Measurements from ENCODE around the gene KCNC2. TPM values are rescaled to one million over a fixed set of nuclear protein-coding genes. Genes with fewer than 3 reads are reported as not detected.
"Not testable (repeated sequence)": the region's sequence is repeated elsewhere in the genome, so short reads cannot be mapped to it uniquely, and the experiment has no call there.

The KCNC2 gene
- total RNA-seq, 2 experiments from 2014 or later = not detected

- ATAC-seq (no peak), DNase-seq (no peak)
- ChIA-PET CTCF (no interaction called here), POLR2A (no interaction called here)
- H3K36me3 Mint-ChIP-seq (ENCODE audit: low read depth) = no peaks in the 10 kb centered on the region
- intact Hi-C loops (cut with micrococcal nuclease) = no loop called here
- TF ChIP-seq CTCF (IDR thresholded peaks at IDR 0.05) = no peak
- H3K4me1 Mint-ChIP-seq (ENCODE audit: low read depth) = no peaks in the 10 kb centered on the region
- H3K27me3 Mint-ChIP-seq = no peaks in the 10 kb centered on the region
- H3K27ac Mint-ChIP-seq = no peak overlapping the region
- no peak overlapping the region for H3K4me3 Mint-ChIP-seq
- H3K9me3 Mint-ChIP-seq = no peaks in the 10 kb centered on the region
Observed at GRCh38 chr12:75190846-75191245, 18.8 kb downstream of the KCNC2 start.

- DNase-seq; H3K4me3 Mint-ChIP-seq; POLR2A ChIA-PET; CTCF ChIA-PET; H3K4me1 Mint-ChIP-seq (ENCODE audit: low read depth); H3K9me3 Mint-ChIP-seq; ATAC-seq; H3K36me3 Mint-ChIP-seq (ENCODE audit: low read depth); H3K27ac Mint-ChIP-seq; H3K27me3 Mint-ChIP-seq; intact Hi-C loops (cut with micrococcal nuclease): not testable (repeated sequence)
Observed at GRCh38 chr12:75185881-75186280, 23.8 kb downstream of the KCNC2 start.

- Mint-ChIP-seq H3K4me1 (ENCODE audit: low read depth) (no peaks in the 10 kb centered on the region), H3K36me3 (ENCODE audit: low read depth) (no peaks in the 10 kb centered on the region), H3K4me3 (no peak overlapping the region), H3K27me3 (peaks cover 3% of the 10 kb centered on the region), H3K27ac (no peak overlapping the region), H3K9me3 (no peaks in the 10 kb centered on the region)
- ATAC-seq = no peak
- DNase-seq = no peak
- intact Hi-C loops (cut with micrococcal nuclease) = no loop called here
- ChIA-PET POLR2A (no interaction called here), CTCF (no interaction called here)
- no peak for TF ChIP-seq CTCF (IDR thresholded peaks at IDR 0.05)
Observed at GRCh38 chr12:75184516-75184915, 25.1 kb downstream of the KCNC2 start.

GRCh38 chr12:75183967-75184366 is 25.7 kb downstream of the KCNC2 start:
- Mint-ChIP-seq H3K9me3 (no peaks in the 10 kb centered on the region), H3K27ac (no peak overlapping the region), H3K4me1 (ENCODE audit: low read depth) (no peaks in the 10 kb centered on the region), H3K36me3 (ENCODE audit: low read depth) (no peaks in the 10 kb centered on the region), H3K4me3 (no peak overlapping the region), H3K27me3 (peaks cover 3% of the 10 kb centered on the region)
- TF ChIP-seq CTCF (IDR thresholded peaks at IDR 0.05) = no peak
- DNase-seq (no peak), ATAC-seq (no peak)
- POLR2A ChIA-PET = no interaction called here
- intact Hi-C loops (cut with micrococcal nuclease) = no loop called here
- CTCF ChIA-PET = no interaction called here

GRCh38 chr12:75177997-75178396 is 31.6 kb downstream of the KCNC2 start:
- Mint-ChIP-seq H3K4me1 (ENCODE audit: low read depth) (no peaks in the 10 kb centered on the region), H3K9me3 (no peaks in the 10 kb centered on the region), H3K27ac (peak overlapping the region; percentile 46), H3K27me3 (no peaks in the 10 kb centered on the region), H3K4me3 (no peak overlapping the region), H3K36me3 (ENCODE audit: low read depth) (no peaks in the 10 kb centered on the region)
- no peak for DNase-seq
- ChIA-PET CTCF (no interaction called here), POLR2A (interaction anchor here (0.6 kb wide), 1 partner anchor 22 kb away, joined by 4 read pairs; no protein-coding TSS in a partner anchor)
- intact Hi-C loops (cut with micrococcal nuclease) = no loop called here
- TF ChIP-seq CTCF (IDR thresholded peaks at IDR 0.05) = no peak
- peak; percentile 61 for ATAC-seq

GRCh38 chr12:75172611-75173010 is 37.0 kb downstream of the KCNC2 start:
- no peak for TF ChIP-seq CTCF (IDR thresholded peaks at IDR 0.05)
- ATAC-seq (no peak), DNase-seq (no peak)
- Mint-ChIP-seq H3K36me3 (ENCODE audit: low read depth) (no peaks in the 10 kb centered on the region), H3K4me3 (no peak overlapping the region), H3K27ac (no peak overlapping the region), H3K27me3 (no peaks in the 10 kb centered on the region), H3K4me1 (ENCODE audit: low read depth) (no peaks in the 10 kb centered on the region), H3K9me3 (no peaks in the 10 kb centered on the region)
- ChIA-PET POLR2A (interaction anchor here (0.6 kb wide), 1 partner anchor 514 kb away, joined by 4 read pairs; no protein-coding TSS in a partner anchor), CTCF (interaction anchor here (1.1 kb wide), 1 partner anchor 13 kb away, joined by 4 read pairs; no protein-coding TSS in a partner anchor)
- intact Hi-C loops (cut with micrococcal nuclease) = no loop called here
